Hepatocyte (in vitro differentiated cells): ENCODE measurements around the gene SIL1.

Source experiments
- EZH2 ChIP-seq: fragments of 200-600 bp; sonication (generic); IDR thresholded peaks from 2 replicates; pipeline ENCODE4 v1.6.1; 2016; ENCODE audit warnings: antibody characterized with exemption, mild to moderate bottlenecking, borderline replicate concordance
- TF ChIP-seq, protein P1 (sequence below): fragments of 200-600 bp; sonication (generic); IDR thresholded peaks from 2 replicates; pipeline ENCODE4 v1.5.1; 2016; ENCODE audit warnings: antibody characterized with exemption, mild to moderate bottlenecking; ENCODE audit not compliant: poor library complexity

DNA sequence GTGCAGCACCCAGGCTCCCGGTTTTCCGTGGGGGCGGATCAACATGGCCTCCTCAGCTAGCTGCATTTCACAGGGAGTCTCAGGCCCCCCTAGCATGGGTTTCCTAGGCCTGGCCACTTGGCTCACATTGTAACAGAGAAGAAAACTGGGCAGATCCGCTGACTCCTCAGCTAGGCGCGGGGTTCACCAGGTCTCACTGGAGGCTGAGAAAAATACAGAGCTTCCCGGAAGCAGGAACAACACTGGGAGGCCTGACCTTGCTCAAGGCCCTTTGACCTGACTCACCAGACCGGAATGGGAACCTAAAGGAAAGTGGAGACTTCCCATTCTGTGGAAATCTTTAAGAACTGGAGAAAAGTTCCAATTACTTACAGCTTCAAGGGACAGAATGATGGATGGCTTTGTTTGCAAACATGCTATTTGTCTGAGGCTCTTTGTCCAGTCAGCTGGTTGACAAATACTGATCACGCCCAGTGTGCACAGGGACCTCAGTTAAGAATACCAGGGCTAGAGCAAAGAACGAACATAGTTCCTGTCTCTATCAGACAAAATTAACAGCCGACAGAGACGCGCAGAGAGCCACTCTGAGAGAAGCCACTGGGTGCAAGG is 234.3 kb downstream of the SIL1 start:
- TF ChIP-seq, protein P1, sequence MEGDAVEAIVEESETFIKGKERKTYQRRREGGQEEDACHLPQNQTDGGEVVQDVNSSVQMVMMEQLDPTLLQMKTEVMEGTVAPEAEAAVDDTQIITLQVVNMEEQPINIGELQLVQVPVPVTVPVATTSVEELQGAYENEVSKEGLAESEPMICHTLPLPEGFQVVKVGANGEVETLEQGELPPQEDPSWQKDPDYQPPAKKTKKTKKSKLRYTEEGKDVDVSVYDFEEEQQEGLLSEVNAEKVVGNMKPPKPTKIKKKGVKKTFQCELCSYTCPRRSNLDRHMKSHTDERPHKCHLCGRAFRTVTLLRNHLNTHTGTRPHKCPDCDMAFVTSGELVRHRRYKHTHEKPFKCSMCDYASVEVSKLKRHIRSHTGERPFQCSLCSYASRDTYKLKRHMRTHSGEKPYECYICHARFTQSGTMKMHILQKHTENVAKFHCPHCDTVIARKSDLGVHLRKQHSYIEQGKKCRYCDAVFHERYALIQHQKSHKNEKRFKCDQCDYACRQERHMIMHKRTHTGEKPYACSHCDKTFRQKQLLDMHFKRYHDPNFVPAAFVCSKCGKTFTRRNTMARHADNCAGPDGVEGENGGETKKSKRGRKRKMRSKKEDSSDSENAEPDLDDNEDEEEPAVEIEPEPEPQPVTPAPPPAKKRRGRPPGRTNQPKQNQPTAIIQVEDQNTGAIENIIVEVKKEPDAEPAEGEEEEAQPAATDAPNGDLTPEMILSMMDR, result no peak
- TF ChIP-seq EZH2, result no peak
